Vagina (tissue), 2 donors: ENCODE data around the gene PCNX1. TPM values are rescaled to one million over a fixed set of nuclear protein-coding genes. Genes with fewer than 3 reads are reported as not detected.
A peak's percentile ranks its signal among the peaks of the same experiment; 100 is the strongest.

Source experiments
- DNase-seq, 2 donors: peaks; one replicate each; pipeline ENCODE4 v3.0.0-alpha.2; 2017; ENCODE audit errors: extremely low spot score in 2 of 2
- H3K27ac ChIP-seq: fragments of 200-600 bp; sonication (generic); one replicate; pipeline ENCODE4 v1.5.1; 2019
- H3K27me3 ChIP-seq: fragments of 200-600 bp; sonication (generic); one replicate; pipeline ENCODE4 v1.5.1; 2019
- H3K36me3 ChIP-seq, 2 donors: fragments of 200-600 bp; sonication (generic); one replicate each; pipeline ENCODE4 v1.5.1; 2017 to 2019
- H3K4me1 ChIP-seq: fragments of 200-600 bp; sonication (generic); one replicate; pipeline ENCODE4 v1.5.1; 2019
- H3K4me3 ChIP-seq, 2 donors: fragments of 200-600 bp; sonication (generic); 1 replicate in 1 of 2; 2 replicates in 1 of 2; pipeline ENCODE4 v1.5.1; 2016 to 2019
- H3K9me3 ChIP-seq: fragments of 200-600 bp; sonication (generic); one replicate; pipeline ENCODE4 v1.5.1; 2019
- POLR2A ChIP-seq, 2 donors: fragments of 450-650 bp; IDR thresholded peaks; one replicate each; pipeline ENCODE4 v1.6.1; 2017; ENCODE audit warnings: antibody characterized with exemption in 2 of 2, mild to moderate bottlenecking in 2 of 2, moderate library complexity in 2 of 2
- POLR2AphosphoS5 ChIP-seq, 2 donors: sonication (generic); formaldehyde crosslinking; IDR thresholded peaks; one replicate each; pipeline ENCODE4 v1.9.0; 2017; ENCODE audit warnings: antibody characterized with exemption in 2 of 2, mild to moderate bottlenecking in 2 of 2, low read depth in 1 of 2; ENCODE audit not compliant: insufficient read depth in 1 of 2
- intact Hi-C: fragments of 100-400 bp; cut with DNase I; formaldehyde crosslinking; loops from one replicate; pipeline ENCODE4 v1.15.1; 2023
- total RNA-seq: library from RNA; depleted of rRNA; stranded (reverse); fragments of >200 nt; gene quantifications from one replicate; pipeline ENCODE4 v1.2.3, GENCODE V29; 2016
- TF ChIP-seq, protein P1 (sequence below), 3 experiments: fragments of 450-650 bp in 2 of 3; fragments of 200-600 bp in 1 of 3; sonication (generic) in 1 of 3; IDR thresholded peaks; one replicate each; pipeline ENCODE4 v1.5.1; 2017 to 2019; ENCODE audit warnings: antibody characterized with exemption in 3 of 3, mild to moderate bottlenecking in 2 of 3, moderate library complexity in 2 of 3

Gene PCNX1
- total RNA-seq, 1 donor from 2014 or later: 59.7 TPM

DNA sequence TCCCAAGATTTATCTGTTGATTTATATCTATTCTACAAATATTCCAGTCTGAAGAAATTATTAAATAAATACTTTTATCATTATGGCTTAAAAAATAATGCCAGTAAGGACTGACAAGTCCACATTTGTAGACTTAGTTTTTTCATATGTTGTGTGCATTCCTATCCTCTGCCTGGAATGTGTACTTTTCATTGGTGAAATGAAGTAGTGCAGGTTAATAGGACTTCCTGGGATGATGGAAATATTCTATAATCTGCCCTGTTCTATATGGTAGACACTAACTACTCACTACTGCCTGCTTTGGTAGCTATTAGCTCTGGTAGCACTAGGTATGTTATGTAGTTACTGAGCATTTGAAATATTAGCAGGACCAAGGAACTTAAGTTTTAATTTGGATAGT is 86.7 kb downstream of the PCNX1 start:
- peaks cover 0 to 11% of the 10 kb centered on the region in 2 donors for H3K36me3 ChIP-seq
- H3K4me3 ChIP-seq: no peak overlapping the region
- no peaks in the 10 kb centered on the region for H3K9me3 ChIP-seq
- H3K27ac ChIP-seq: no peak overlapping the region
- intact Hi-C loops: no loop called here
- no peaks in the 10 kb centered on the region for H3K27me3 ChIP-seq
- no peaks in the 10 kb centered on the region for H3K4me1 ChIP-seq
- DNase-seq: no peak
- TF ChIP-seq, protein P1, sequence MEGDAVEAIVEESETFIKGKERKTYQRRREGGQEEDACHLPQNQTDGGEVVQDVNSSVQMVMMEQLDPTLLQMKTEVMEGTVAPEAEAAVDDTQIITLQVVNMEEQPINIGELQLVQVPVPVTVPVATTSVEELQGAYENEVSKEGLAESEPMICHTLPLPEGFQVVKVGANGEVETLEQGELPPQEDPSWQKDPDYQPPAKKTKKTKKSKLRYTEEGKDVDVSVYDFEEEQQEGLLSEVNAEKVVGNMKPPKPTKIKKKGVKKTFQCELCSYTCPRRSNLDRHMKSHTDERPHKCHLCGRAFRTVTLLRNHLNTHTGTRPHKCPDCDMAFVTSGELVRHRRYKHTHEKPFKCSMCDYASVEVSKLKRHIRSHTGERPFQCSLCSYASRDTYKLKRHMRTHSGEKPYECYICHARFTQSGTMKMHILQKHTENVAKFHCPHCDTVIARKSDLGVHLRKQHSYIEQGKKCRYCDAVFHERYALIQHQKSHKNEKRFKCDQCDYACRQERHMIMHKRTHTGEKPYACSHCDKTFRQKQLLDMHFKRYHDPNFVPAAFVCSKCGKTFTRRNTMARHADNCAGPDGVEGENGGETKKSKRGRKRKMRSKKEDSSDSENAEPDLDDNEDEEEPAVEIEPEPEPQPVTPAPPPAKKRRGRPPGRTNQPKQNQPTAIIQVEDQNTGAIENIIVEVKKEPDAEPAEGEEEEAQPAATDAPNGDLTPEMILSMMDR (IDR thresholded peaks at IDR 0.05): no peak
- no peak for TF ChIP-seq POLR2A (IDR thresholded peaks at IDR 0.05)
- no peak for TF ChIP-seq POLR2AphosphoS5 (IDR thresholded peaks at IDR 0.05; ENCODE audit: insufficient read depth in 1 of 2, low read depth in 1 of 2)

DNA sequence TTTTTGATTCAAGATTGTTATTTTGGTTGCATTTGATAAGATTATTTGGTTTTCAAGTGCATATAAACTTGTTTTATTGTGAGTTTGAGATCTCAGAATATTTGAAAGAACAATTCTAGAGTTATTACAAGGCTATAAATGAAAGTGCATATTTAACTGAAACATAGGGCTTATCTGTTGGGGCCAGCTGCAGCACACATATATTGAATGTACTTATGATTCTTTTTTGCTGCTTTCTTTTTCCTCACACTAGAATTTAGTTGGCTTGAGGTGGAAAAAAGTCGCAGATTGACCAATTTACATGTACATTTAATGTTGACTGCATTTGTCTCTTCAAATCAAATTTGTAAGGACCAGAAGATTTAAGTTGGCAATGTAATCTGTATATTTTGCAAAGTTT is 88.0 kb downstream of the PCNX1 start:
- no peaks in the 10 kb centered on the region for H3K9me3 ChIP-seq
- intact Hi-C loops: no loop called here
- H3K4me3 ChIP-seq: no peak overlapping the region
- H3K27ac ChIP-seq: no peak overlapping the region
- no peaks in the 10 kb centered on the region for H3K4me1 ChIP-seq
- TF ChIP-seq, protein P1 (IDR thresholded peaks at IDR 0.05): no peak
- TF ChIP-seq POLR2AphosphoS5 (IDR thresholded peaks at IDR 0.05; ENCODE audit: insufficient read depth in 1 of 2, low read depth in 1 of 2) (no peak), POLR2A (IDR thresholded peaks at IDR 0.05) (no peak)
- DNase-seq: no peak
- H3K36me3 ChIP-seq: peaks cover 0 to 11% of the 10 kb centered on the region in 2 donors
- no peaks in the 10 kb centered on the region for H3K27me3 ChIP-seq

GRCh38 chr14:70995671-70996070 is 88.4 kb downstream of the PCNX1 start:
- Histone ChIP-seq H3K4me3 (no peak overlapping the region), H3K27me3 (no peaks in the 10 kb centered on the region), H3K27ac (no peak overlapping the region), H3K9me3 (no peaks in the 10 kb centered on the region), H3K4me1 (no peaks in the 10 kb centered on the region), H3K36me3 (peaks cover 0 to 11% of the 10 kb centered on the region in 2 donors)
- DNase-seq: no peak
- TF ChIP-seq, protein P1 (IDR thresholded peaks at IDR 0.05): no peak
- TF ChIP-seq POLR2A (IDR thresholded peaks at IDR 0.05) (no peak), POLR2AphosphoS5 (IDR thresholded peaks at IDR 0.05; ENCODE audit: insufficient read depth in 1 of 2, low read depth in 1 of 2) (no peak)
- intact Hi-C loops: no loop called here

- TF ChIP-seq POLR2A (IDR thresholded peaks at IDR 0.05) (no peak), POLR2AphosphoS5 (IDR thresholded peaks at IDR 0.05; ENCODE audit: insufficient read depth in 1 of 2, low read depth in 1 of 2) (no peak)
- TF ChIP-seq, protein P1 (IDR thresholded peaks at IDR 0.05): no peak
- H3K9me3 ChIP-seq: no peaks in the 10 kb centered on the region
- H3K4me1 ChIP-seq: no peaks in the 10 kb centered on the region
- DNase-seq: no peak
- peak overlapping the region; percentile 1 for H3K27ac ChIP-seq
- intact Hi-C loops: no loop called here
- no peak overlapping the region for H3K4me3 ChIP-seq
- H3K27me3 ChIP-seq: no peaks in the 10 kb centered on the region
- H3K36me3 ChIP-seq: peaks cover 0 to 11% of the 10 kb centered on the region in 2 donors
Observed at GRCh38 chr14:70999117-70999516, 91.9 kb downstream of the PCNX1 start.

DNA sequence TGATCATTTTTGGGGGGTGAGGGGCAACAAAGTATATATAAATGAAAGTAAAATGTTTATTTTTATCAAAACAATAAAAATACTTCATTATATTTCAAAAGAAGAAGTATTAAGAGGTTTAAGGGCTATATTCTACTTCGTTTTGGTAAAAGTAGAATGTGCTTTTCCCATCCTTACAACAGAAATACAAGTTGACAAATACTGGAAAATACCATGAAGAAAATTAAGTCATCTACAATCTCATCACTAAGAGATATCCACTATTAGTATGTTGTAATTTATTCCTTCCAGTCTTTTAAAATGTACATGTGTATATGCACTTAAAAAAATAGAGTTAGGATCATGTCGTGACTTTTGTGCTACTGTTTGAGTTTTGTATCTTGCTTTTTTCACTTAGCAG is 92.8 kb downstream of the PCNX1 start:
- no peaks in the 10 kb centered on the region for H3K4me1 ChIP-seq
- no peak for DNase-seq
- TF ChIP-seq POLR2AphosphoS5 (IDR thresholded peaks at IDR 0.05; ENCODE audit: insufficient read depth in 1 of 2, low read depth in 1 of 2) (no peak), POLR2A (IDR thresholded peaks at IDR 0.05) (no peak)
- TF ChIP-seq, protein P1 (IDR thresholded peaks at IDR 0.05): no peak
- peaks cover 0 to 9% of the 10 kb centered on the region in 2 donors for H3K36me3 ChIP-seq
- intact Hi-C loops: no loop called here
- no peak overlapping the region for H3K4me3 ChIP-seq
- no peaks in the 10 kb centered on the region for H3K27me3 ChIP-seq
- no peaks in the 10 kb centered on the region for H3K9me3 ChIP-seq
- H3K27ac ChIP-seq: peak overlapping the region; percentile 28
